ENCODE results near the gene SMIM10L2A.

DNA sequence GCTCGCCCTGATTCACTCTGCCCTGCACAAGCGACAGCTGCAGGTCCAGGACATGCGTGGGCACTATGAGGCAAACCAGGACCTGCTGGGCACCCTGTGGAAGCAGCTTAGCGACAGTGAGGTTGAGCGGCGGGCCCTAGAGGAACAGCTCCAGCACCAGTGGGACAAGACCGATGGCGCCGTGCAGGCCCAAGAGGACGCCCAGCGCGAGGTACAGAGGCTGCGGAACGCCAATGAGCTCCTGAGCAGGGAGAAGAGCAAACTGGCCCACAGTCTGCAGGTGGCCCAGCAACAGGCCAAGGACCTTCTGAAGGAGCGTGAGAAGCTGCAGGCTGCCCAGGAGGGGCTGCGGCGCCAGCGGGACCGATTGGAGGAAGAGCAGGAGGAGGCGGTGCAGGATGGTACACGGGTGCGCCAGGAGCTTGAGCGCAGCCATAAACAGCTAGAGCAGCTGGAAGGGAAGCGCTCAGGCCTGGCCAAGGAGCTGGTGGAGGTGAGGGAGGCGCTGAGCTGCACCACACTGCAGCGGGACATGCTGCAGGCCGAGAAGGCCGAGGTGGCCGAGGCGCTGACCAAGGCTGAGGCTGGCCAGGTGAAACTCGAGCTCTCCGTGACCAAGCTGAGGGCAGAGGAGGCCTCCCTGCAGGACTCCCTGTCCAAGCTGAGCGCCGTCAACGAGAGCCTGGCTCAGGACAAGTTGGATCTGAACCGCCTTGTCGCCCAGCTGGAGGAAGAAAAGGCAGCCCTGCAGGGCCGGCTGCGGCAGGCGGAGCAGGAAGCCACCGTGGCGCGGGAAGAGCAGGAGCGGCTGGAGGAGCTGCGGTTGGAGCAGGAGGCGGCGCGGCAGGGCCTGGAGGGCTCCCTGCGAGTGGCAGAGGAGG, 12.8 kb downstream of the SMIM10L2A start:
- TF ChIP-seq SP1 (IDR thresholded peaks at IDR 0.05), result no peak
- no peak for TF ChIP-seq BHLHE40 (IDR thresholded peaks at IDR 0.05; ENCODE audit: borderline replicate concordance)
- no peak for TF ChIP-seq ELF4 (IDR thresholded peaks at IDR 0.05)
- no peak for TF ChIP-seq L3MBTL2 (conservative IDR thresholded peaks at IDR 0.05)
- TF ChIP-seq NFRKB (IDR thresholded peaks at IDR 0.05), result no peak
- TF ChIP-seq FOXA1 (IDR thresholded peaks at IDR 0.05), result no peak
- no peak for TF ChIP-seq FOXM1 (IDR thresholded peaks at IDR 0.05; ENCODE audit: borderline replicate concordance)
- TF ChIP-seq SUZ12 (IDR thresholded peaks at IDR 0.05), result no peak
- TF ChIP-seq TARDBP (IDR thresholded peaks at IDR 0.05), result no peak

Measured in HEK293T (cell line).